ENCODE measurements around the gene HNRNPA3. TPM values are rescaled to one million over a fixed set of nuclear protein-coding genes. Genes with fewer than 3 reads are reported as not detected.
"Not testable (repeated sequence)": the region's sequence is repeated elsewhere in the genome, so short reads cannot be mapped to it uniquely, and the experiment has no call there.

The HNRNPA3 gene
- total RNA-seq, 1 experiment from 2014 or later = 328 TPM

DNA sequence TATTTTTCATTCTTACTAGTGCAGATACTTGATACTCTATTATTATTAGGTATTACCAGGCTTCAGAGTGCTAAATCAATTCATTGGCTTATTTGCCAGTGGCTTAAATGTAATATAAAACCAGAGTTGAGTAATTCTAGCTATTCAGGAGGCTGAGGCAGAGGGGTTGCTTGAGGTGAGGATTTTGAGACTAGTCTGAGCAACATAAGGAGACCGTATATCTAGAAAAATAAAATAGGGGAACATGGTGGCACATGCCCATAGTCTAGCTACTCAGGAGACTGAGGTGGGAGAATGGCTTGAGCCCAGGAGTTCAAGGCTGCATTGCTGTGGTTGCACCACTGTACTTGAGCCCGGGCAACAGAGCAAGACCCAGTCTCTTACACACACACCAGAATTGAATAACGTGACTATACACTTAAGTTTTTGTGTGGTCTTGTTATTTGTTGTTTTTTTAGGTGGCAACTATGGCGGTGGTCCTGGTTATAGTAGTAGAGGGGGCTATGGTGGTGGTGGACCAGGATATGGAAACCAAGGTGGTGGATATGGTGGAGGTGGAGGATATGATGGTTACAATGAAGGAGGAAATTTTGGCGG is 4.8 kb downstream of the HNRNPA3 start:
- H3K79me2 ChIP-seq (ENCODE audit: insufficient read depth, low read length) = peaks cover 89% of the 10 kb centered on the region
- H3K4me2 ChIP-seq (ENCODE audit: low read length) = no peak overlapping the region
- no peak overlapping the region for H3K9ac ChIP-seq (ENCODE audit: low read length)
- peaks cover 4 to 7% of the 10 kb centered on the region in 2 experiments; a peak in 2 of 4 replicates for H3K4me1 ChIP-seq (ENCODE audit: control insufficient read depth in 1 of 2, insufficient read depth in 2 of 2, low read length in 2 of 2)
- H3K4me3 ChIP-seq (replicated peaks in 1 of 2; ENCODE audit: low read depth in 1 of 2, low read length in 2 of 2) = no peak overlapping the region
- ATAC-seq (no peak), DNase-seq (ENCODE audit: low read depth, low spot score) (no peak)
- ChIA-PET CTCF (no interaction called here), POLR2A (no interaction called here), RAD21 (ENCODE audit: low non-redundant PET in 1 of 2, low total read pairs in 2 of 2, uncharacterized antibody in 2 of 2, unreplicated experiment in 2 of 2) (no interaction called here)
- intact Hi-C loops (cut with micrococcal nuclease) = no loop called here
- no peak overlapping the region for H2AFZ ChIP-seq (ENCODE audit: low read depth, low read length, poor library complexity, severe bottlenecking)
- H4K20me1 ChIP-seq (ENCODE audit: insufficient read depth) = peaks cover 65% of the 10 kb centered on the region
- H3K9me3 ChIP-seq (ENCODE audit: control insufficient read depth in 1 of 2, insufficient read depth in 1 of 2, low read depth in 1 of 2, low read length in 2 of 2) = no peaks in the 10 kb centered on the region
- H3K27ac ChIP-seq (ENCODE audit: low read depth, low read length) = no peak overlapping the region
- no peaks in the 10 kb centered on the region for H3K9me2 ChIP-seq (ENCODE audit: insufficient read depth)
- no peak for TF ChIP-seq ELF1 (IDR thresholded peaks at IDR 0.05; ENCODE audit: borderline replicate concordance, low read depth)
- peak; percentile 12; the same call in 1 of the 2 replicates for TF ChIP-seq POLR2AphosphoS5 (IDR thresholded peaks at IDR 0.05; ENCODE audit: low read depth, low read length)
- H3K27me3 ChIP-seq (ENCODE audit: insufficient read depth, low read length) = no peaks in the 10 kb centered on the region
- no TSS peak for BruUV-seq (replicated peaks)
- peaks cover 52 to 83% of the 10 kb centered on the region in 2 experiments for H3K36me3 ChIP-seq (ENCODE audit: control insufficient read depth in 1 of 2, insufficient read depth in 2 of 2, low read length in 2 of 2)

DNA sequence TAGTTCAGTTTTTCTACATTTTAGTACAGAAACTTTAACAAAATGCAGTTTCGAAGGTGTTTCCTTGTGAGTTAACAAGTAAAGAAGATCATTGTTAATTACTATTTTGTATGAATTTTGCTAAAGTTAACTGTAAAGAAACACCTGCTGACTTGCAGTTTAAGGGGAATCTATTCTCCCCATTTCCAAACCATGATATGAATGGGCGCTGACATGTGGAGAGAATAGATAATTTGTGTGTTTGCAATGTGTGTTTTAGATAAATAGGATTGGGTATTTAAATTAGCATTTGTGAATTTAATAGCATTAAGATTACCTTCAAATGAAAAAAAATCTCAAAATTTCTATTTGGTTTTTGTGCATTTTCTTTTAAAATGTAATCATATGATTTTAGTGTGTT is 7.2 kb downstream of the HNRNPA3 start:
- H3K4me2 ChIP-seq (ENCODE audit: low read length); BruUV-seq (replicated peaks); intact Hi-C loops (cut with micrococcal nuclease); POLR2A ChIA-PET; H3K9me2 ChIP-seq (ENCODE audit: insufficient read depth); H3K4me1 ChIP-seq (ENCODE audit: control insufficient read depth in 1 of 2, insufficient read depth in 2 of 2, low read length in 2 of 2); CTCF ChIA-PET; ATAC-seq; RAD21 ChIA-PET (ENCODE audit: low non-redundant PET in 1 of 2, low total read pairs in 2 of 2, uncharacterized antibody in 2 of 2, unreplicated experiment in 2 of 2); DNase-seq (ENCODE audit: low read depth, low spot score); H3K9me3 ChIP-seq (ENCODE audit: control insufficient read depth in 1 of 2, insufficient read depth in 1 of 2, low read depth in 1 of 2, low read length in 2 of 2); H2AFZ ChIP-seq (ENCODE audit: low read depth, low read length, poor library complexity, severe bottlenecking); H3K27me3 ChIP-seq (ENCODE audit: insufficient read depth, low read length); H3K4me3 ChIP-seq (replicated peaks in 1 of 2; ENCODE audit: low read depth in 1 of 2, low read length in 2 of 2); H3K9ac ChIP-seq (ENCODE audit: low read length); H3K27ac ChIP-seq (ENCODE audit: low read depth, low read length): not testable (repeated sequence)
- H3K79me2 ChIP-seq (ENCODE audit: insufficient read depth, low read length) = peaks cover 69% of the 10 kb centered on the region
- H3K36me3 ChIP-seq (ENCODE audit: control insufficient read depth in 1 of 2, insufficient read depth in 2 of 2, low read length in 2 of 2) = peaks cover 57 to 73% of the 10 kb centered on the region in 2 experiments
- H4K20me1 ChIP-seq (ENCODE audit: insufficient read depth) = peaks cover 55% of the 10 kb centered on the region

DNA sequence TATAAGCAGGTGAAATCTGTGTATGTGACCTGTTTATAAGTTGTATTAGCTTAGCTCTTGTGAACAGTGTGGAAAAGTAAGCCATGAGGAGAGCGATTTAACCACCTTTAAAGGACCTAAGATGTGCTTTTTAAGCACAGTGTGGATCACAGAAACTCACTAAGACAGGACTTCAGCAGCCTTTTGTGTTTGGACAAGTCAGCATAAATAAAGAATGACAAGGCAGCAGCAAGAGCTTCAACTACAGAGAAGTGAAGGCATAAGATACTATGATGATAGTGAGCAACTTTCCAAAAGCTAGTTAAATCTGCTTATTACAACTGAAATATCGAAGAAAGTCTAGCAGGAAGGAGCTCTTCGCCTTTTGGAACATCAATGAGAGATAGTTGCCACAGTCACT is 8.9 kb downstream of the HNRNPA3 start:
- H3K27ac ChIP-seq (ENCODE audit: low read depth, low read length) = no peak overlapping the region
- intact Hi-C loops (cut with micrococcal nuclease) = loop anchor here (1.0 kb wide), 1 partner anchor 8 kb away; no protein-coding TSS in a partner anchor
- no peak overlapping the region for H3K4me2 ChIP-seq (ENCODE audit: low read length)
- no peaks in the 10 kb centered on the region for H3K27me3 ChIP-seq (ENCODE audit: insufficient read depth, low read length)
- H3K79me2 ChIP-seq (ENCODE audit: insufficient read depth, low read length) = peaks cover 51% of the 10 kb centered on the region
- peaks cover 48 to 55% of the 10 kb centered on the region in 2 experiments for H3K36me3 ChIP-seq (ENCODE audit: control insufficient read depth in 1 of 2, insufficient read depth in 2 of 2, low read length in 2 of 2)
- H3K4me3 ChIP-seq (replicated peaks in 1 of 2; ENCODE audit: low read depth in 1 of 2, low read length in 2 of 2) = no peak overlapping the region
- H3K4me1 ChIP-seq (ENCODE audit: control insufficient read depth in 1 of 2, insufficient read depth in 2 of 2, low read length in 2 of 2) = no peaks in the 10 kb centered on the region
- ATAC-seq = no peak
- TF ChIP-seq POLR2AphosphoS5 (IDR thresholded peaks at IDR 0.05; ENCODE audit: low read depth, low read length) (no peak), ELF1 (IDR thresholded peaks at IDR 0.05; ENCODE audit: borderline replicate concordance, low read depth) (no peak), EZH2 (IDR thresholded peaks at IDR 0.05) (no peak), FOSL1 (IDR thresholded peaks at IDR 0.05; ENCODE audit: low read depth) (no peak), YY1 (IDR thresholded peaks at IDR 0.05; ENCODE audit: extremely low read depth, insufficient replicate concordance, low read depth, low read length) (no peak), EZH2phosphoT487 (IDR thresholded peaks at IDR 0.05; ENCODE audit: borderline replicate concordance) (no peak)
- TF ChIP-seq, protein P1, sequence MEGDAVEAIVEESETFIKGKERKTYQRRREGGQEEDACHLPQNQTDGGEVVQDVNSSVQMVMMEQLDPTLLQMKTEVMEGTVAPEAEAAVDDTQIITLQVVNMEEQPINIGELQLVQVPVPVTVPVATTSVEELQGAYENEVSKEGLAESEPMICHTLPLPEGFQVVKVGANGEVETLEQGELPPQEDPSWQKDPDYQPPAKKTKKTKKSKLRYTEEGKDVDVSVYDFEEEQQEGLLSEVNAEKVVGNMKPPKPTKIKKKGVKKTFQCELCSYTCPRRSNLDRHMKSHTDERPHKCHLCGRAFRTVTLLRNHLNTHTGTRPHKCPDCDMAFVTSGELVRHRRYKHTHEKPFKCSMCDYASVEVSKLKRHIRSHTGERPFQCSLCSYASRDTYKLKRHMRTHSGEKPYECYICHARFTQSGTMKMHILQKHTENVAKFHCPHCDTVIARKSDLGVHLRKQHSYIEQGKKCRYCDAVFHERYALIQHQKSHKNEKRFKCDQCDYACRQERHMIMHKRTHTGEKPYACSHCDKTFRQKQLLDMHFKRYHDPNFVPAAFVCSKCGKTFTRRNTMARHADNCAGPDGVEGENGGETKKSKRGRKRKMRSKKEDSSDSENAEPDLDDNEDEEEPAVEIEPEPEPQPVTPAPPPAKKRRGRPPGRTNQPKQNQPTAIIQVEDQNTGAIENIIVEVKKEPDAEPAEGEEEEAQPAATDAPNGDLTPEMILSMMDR (IDR thresholded peaks at IDR 0.05 in 2 of 3, conservative IDR thresholded peaks at IDR 0.05 in 1 of 3; ENCODE audit: borderline replicate concordance in 1 of 3, insufficient read depth in 1 of 3, low read depth in 2 of 3, low read length in 2 of 3) = no peak
- TF ChIP-seq, protein P2, sequence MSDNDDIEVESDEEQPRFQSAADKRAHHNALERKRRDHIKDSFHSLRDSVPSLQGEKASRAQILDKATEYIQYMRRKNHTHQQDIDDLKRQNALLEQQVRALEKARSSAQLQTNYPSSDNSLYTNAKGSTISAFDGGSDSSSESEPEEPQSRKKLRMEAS (IDR thresholded peaks at IDR 0.05) = no peak
- H3K9me2 ChIP-seq (ENCODE audit: insufficient read depth) = no peaks in the 10 kb centered on the region
- POLR2A ChIA-PET = no interaction called here
- peaks cover 44% of the 10 kb centered on the region for H4K20me1 ChIP-seq (ENCODE audit: insufficient read depth)
- no peak overlapping the region for H2AFZ ChIP-seq (ENCODE audit: low read depth, low read length, poor library complexity, severe bottlenecking)
- CTCF ChIA-PET = no interaction called here
- no peak overlapping the region for H3K9ac ChIP-seq (ENCODE audit: low read length)
- no peaks in the 10 kb centered on the region for H3K9me3 ChIP-seq (ENCODE audit: control insufficient read depth in 1 of 2, insufficient read depth in 1 of 2, low read depth in 1 of 2, low read length in 2 of 2)
- DNase-seq (ENCODE audit: low read depth, low spot score) = no peak
- RAD21 ChIA-PET (ENCODE audit: low non-redundant PET in 1 of 2, low total read pairs in 2 of 2, uncharacterized antibody in 2 of 2, unreplicated experiment in 2 of 2) = no interaction called here
- no TSS peak for BruUV-seq (replicated peaks)
